WI38 (cell line): ENCODE measurements around the gene MTMR6.

Experiments
- H3K4me3 ChIP-seq: 2 replicates; pipeline ENCODE4 v1.5.1; 2011; ENCODE audit warnings: low read depth, mild to moderate bottlenecking, control low read depth, low read length
- CTCF ChIP-seq: IDR thresholded peaks from 2 replicates; pipeline ENCODE4 v1.5.1; 2012; ENCODE audit warnings: low read depth, mild to moderate bottlenecking, control low read depth, low read length

MTMR6 gene

GRCh38 chr13:25268561-25268960 is 18.7 kb downstream of the MTMR6 start:
- TF ChIP-seq CTCF = no peak
- no peak overlapping the region for H3K4me3 ChIP-seq

DNA sequence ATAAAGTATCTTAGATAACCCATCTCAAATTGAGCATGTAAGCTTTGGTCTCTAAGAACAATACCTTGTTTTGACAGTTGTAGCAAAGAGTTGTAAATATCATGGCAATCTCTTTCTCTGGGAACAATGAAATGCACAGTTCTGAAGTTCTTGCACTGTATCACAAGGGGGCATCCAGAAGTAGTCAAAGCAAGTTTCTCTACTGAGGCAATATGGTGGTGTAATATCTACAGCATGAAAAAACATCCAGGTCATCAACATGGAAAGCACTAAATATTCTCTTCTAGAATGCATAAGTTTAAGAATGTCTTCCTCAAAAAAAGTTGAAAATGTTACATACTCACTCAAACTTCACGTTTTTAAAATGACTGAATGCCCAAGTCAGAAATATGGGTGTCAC is 19.6 kb downstream of the MTMR6 start:
- H3K4me3 ChIP-seq = no peak overlapping the region
- no peak for TF ChIP-seq CTCF

DNA sequence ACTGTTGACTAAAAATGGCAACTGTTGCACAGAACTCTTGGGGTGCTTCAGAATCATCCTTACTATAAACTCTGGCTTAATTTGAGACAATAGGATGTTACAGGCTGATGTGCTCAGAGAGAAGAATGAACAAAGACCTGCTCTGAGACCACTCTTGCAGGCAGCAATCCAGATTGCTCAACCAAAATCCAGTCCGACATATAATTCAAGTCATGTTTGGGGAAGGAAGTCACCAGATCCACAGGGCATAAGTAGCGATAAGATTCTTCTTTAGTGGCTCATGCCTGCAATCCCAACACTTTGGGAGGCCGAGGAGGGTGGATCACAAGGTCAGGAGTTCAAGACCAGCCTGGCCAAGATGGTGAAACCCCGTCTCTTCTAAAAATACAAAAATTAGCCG is 20.6 kb downstream of the MTMR6 start:
- no peak for TF ChIP-seq CTCF
- H3K4me3 ChIP-seq = no peak overlapping the region

DNA sequence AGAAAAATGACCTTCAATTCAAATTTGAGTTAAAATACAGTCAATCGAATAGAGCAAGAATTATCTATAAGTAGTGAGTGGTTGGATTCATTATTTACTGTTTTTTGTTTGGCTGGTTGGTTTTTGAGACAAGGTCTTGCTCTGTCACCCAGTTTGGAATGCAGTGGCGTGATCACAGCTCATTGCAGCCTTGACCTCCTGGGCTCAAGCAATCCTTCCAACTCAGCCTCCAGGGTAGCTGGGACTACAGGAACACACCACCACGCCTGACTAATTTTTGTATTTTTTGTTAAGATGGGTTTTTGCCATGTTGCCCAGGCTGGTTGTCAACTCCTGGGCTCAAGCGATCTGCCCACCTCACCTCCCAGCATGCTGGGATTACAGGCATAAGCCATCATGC is 25.0 kb downstream of the MTMR6 start:
- no peak for TF ChIP-seq CTCF
- no peak overlapping the region for H3K4me3 ChIP-seq

- H3K4me3 ChIP-seq = no peak overlapping the region
- TF ChIP-seq CTCF = no peak
Measured at GRCh38 chr13:25253702-25254101, 33.6 kb downstream of the MTMR6 start.

DNA sequence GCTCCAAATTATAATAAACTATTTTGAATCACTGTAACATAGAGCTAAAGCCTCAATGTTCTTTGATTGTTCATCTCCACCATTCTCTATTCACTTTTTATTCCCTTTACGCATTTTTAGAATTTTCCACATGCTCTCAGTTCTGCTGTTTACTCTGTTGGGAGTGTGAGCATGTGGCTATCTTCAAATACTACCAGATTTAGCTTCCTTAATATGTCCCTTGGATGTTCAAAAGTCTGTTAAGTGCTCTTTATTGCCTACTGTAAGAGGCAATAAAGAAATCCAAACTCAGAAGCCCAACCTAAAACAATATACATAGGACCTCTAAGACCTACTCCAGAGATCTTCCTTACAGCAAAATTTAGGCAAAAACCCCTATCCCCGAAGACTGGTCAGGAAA is 34.5 kb downstream of the MTMR6 start:
- TF ChIP-seq CTCF = no peak
- no peak overlapping the region for H3K4me3 ChIP-seq

GRCh38 chr13:25252225-25252624 is 35.1 kb downstream of the MTMR6 start:
- no peak overlapping the region for H3K4me3 ChIP-seq
- no peak for TF ChIP-seq CTCF
